ENCODE data around the gene MMP10. TPM values are rescaled to one million over a fixed set of nuclear protein-coding genes. Genes with fewer than 3 reads are reported as not detected.
"Not testable (repeated sequence)": the region's sequence is repeated elsewhere in the genome, so short reads cannot be mapped to it uniquely, and the experiment has no call there.

The MMP10 gene
- total and polyA plus RNA-seq, 2 experiments from 2014 or later = not detected

GRCh38 chr11:102760344-102761035 is 19.9 kb downstream of the MMP10 start:
- DNase-seq (ENCODE audit: low read depth in 1 of 2, low spot score in 1 of 2) = peak in 1 of 2 donors; percentile 83
- no peak for TF ChIP-seq CTCF (IDR thresholded peaks at IDR 0.05; ENCODE audit: low read depth, low read length)
- peaks cover 4% of the 10 kb centered on the region for H3K4me1 ChIP-seq (ENCODE audit: low read depth)
- no peak overlapping the region for H3K27ac ChIP-seq
- no peaks in the 10 kb centered on the region for H3K36me3 ChIP-seq
- no peaks in the 10 kb centered on the region for H3K9me3 ChIP-seq (ENCODE audit: low read depth)
- H3K27me3 ChIP-seq = no peaks in the 10 kb centered on the region
- no peak overlapping the region for H3K4me3 ChIP-seq

- no peaks in the 10 kb centered on the region for H3K36me3 ChIP-seq
- H3K4me3 ChIP-seq = no peak overlapping the region
Observed at GRCh38 chr11:102757823-102758549, 22.4 kb downstream of the MMP10 start.

GRCh38 chr11:102753267-102753666 is 27.2 kb downstream of the MMP10 start:
- TF ChIP-seq CTCF (IDR thresholded peaks at IDR 0.05; ENCODE audit: low read depth, low read length) = no peak

More at GRCh38 chr11:102757823-102758549, 22.4 kb downstream of the MMP10 start:
- H3K4me1 ChIP-seq (ENCODE audit: low read depth) = peaks cover 4% of the 10 kb centered on the region
- no peaks in the 10 kb centered on the region for H3K9me3 ChIP-seq (ENCODE audit: low read depth)
- H3K27ac ChIP-seq = no peak overlapping the region
- TF ChIP-seq CTCF (IDR thresholded peaks at IDR 0.05; ENCODE audit: low read depth, low read length) = no peak
- DNase-seq (ENCODE audit: low read depth in 1 of 2, low spot score in 1 of 2) = peak in 1 of 2 donors; percentile 82
- no peaks in the 10 kb centered on the region for H3K27me3 ChIP-seq

GRCh38 chr11:102751673-102752072 is 28.8 kb downstream of the MMP10 start:
- Histone ChIP-seq H3K4me3 (no peak overlapping the region), H3K36me3 (no peaks in the 10 kb centered on the region), H3K9me3 (ENCODE audit: low read depth) (no peaks in the 10 kb centered on the region), H3K27me3 (no peaks in the 10 kb centered on the region), H3K27ac (no peak overlapping the region), H3K4me1 (ENCODE audit: low read depth) (no peaks in the 10 kb centered on the region)
- TF ChIP-seq CTCF (IDR thresholded peaks at IDR 0.05; ENCODE audit: low read depth, low read length) = no peak
- no peak for DNase-seq (ENCODE audit: low read depth in 1 of 2, low spot score in 1 of 2)

More at GRCh38 chr11:102753267-102753666, 27.2 kb downstream of the MMP10 start:
- Histone ChIP-seq H3K27ac (no peak overlapping the region), H3K27me3 (no peaks in the 10 kb centered on the region), H3K9me3 (ENCODE audit: low read depth) (no peaks in the 10 kb centered on the region), H3K36me3 (no peaks in the 10 kb centered on the region), H3K4me3 (no peak overlapping the region), H3K4me1 (ENCODE audit: low read depth) (no peaks in the 10 kb centered on the region)
- DNase-seq (ENCODE audit: low read depth in 1 of 2, low spot score in 1 of 2) = no peak

- Histone ChIP-seq H3K27ac (no peak overlapping the region), H3K4me3 (no peak overlapping the region), H3K9me3 (ENCODE audit: low read depth) (no peaks in the 10 kb centered on the region), H3K4me1 (ENCODE audit: low read depth) (no peaks in the 10 kb centered on the region), H3K27me3 (no peaks in the 10 kb centered on the region), H3K36me3 (no peaks in the 10 kb centered on the region)
- TF ChIP-seq CTCF (IDR thresholded peaks at IDR 0.05; ENCODE audit: low read depth, low read length) = no peak
- DNase-seq (ENCODE audit: low read depth in 1 of 2, low spot score in 1 of 2) = no peak
Observed at GRCh38 chr11:102749101-102749722, 31.2 kb downstream of the MMP10 start.

- H3K4me1 ChIP-seq (ENCODE audit: low read depth); H3K9me3 ChIP-seq (ENCODE audit: low read depth); H3K27me3 ChIP-seq; DNase-seq (ENCODE audit: low read depth in 1 of 2, low spot score in 1 of 2); H3K27ac ChIP-seq; H3K36me3 ChIP-seq: not testable (repeated sequence)
- H3K4me3 ChIP-seq = peak overlapping the region; percentile 10
Observed at GRCh38 chr11:102746746-102747578, 33.5 kb downstream of the MMP10 start.
